Measurements from ENCODE around the gene BARHL1.

BARHL1 gene

GRCh38 chr9:132586830-132587591 is 4.6 kb downstream of the BARHL1 start:
- no peak for DNase-seq (ENCODE audit: low read depth in 2 of 2)

GRCh38 chr9:132587592-132587955 is 5.2 kb downstream of the BARHL1 start:
- no peak for DNase-seq (ENCODE audit: low read depth in 2 of 2)

- no peak for DNase-seq (ENCODE audit: low read depth in 2 of 2)
Observed at GRCh38 chr9:132588098-132588497, 5.7 kb downstream of the BARHL1 start.

- DNase-seq (ENCODE audit: low read depth in 2 of 2) = no peak
Observed at GRCh38 chr9:132588501-132589147, 6.2 kb downstream of the BARHL1 start.

GRCh38 chr9:132589148-132590036 is 7.0 kb downstream of the BARHL1 start:
- no peak for DNase-seq (ENCODE audit: low read depth in 2 of 2)

- DNase-seq (ENCODE audit: low read depth in 2 of 2) = no peak
Observed at GRCh38 chr9:132590037-132590317, 7.6 kb downstream of the BARHL1 start.

GRCh38 chr9:132590318-132591182 is 8.1 kb downstream of the BARHL1 start:
- DNase-seq (ENCODE audit: low read depth in 2 of 2) = no peak

GRCh38 chr9:132591244-132591643 is 8.8 kb downstream of the BARHL1 start:
- DNase-seq (ENCODE audit: low read depth in 2 of 2) = no peak

- no peak for DNase-seq (ENCODE audit: low read depth in 2 of 2)
Observed at GRCh38 chr9:132591751-132592314, 9.4 kb downstream of the BARHL1 start.

GRCh38 chr9:132592451-132592850 is 10.0 kb downstream of the BARHL1 start:
- no peak for DNase-seq (ENCODE audit: low read depth in 2 of 2)

- DNase-seq (ENCODE audit: low read depth in 2 of 2) = no peak
Observed at GRCh38 chr9:132594412-132594811, 12.0 kb downstream of the BARHL1 start.

- no peak for DNase-seq (ENCODE audit: low read depth in 2 of 2)
Observed at GRCh38 chr9:132595319-132595718, 12.9 kb downstream of the BARHL1 start.

GRCh38 chr9:132596200-132596599 is 13.8 kb downstream of the BARHL1 start:
- DNase-seq (ENCODE audit: low read depth in 2 of 2) = no peak

GRCh38 chr9:132597073-132597775 is 14.8 kb downstream of the BARHL1 start:
- DNase-seq (ENCODE audit: low read depth in 2 of 2) = no peak

- DNase-seq (ENCODE audit: low read depth in 2 of 2) = no peak
Observed at GRCh38 chr9:132600326-132600984, 18.0 kb downstream of the BARHL1 start.

GRCh38 chr9:132602207-132602606 is 19.8 kb downstream of the BARHL1 start:
- DNase-seq (ENCODE audit: low read depth in 2 of 2) = no peak

GRCh38 chr9:132605387-132605786 is 23.0 kb downstream of the BARHL1 start:
- DNase-seq (ENCODE audit: low read depth in 2 of 2) = no peak

- no peak for DNase-seq (ENCODE audit: low read depth in 2 of 2)
Observed at GRCh38 chr9:132606066-132606465, 23.7 kb downstream of the BARHL1 start.

- DNase-seq (ENCODE audit: low read depth in 2 of 2) = no peak
Observed at GRCh38 chr9:132609184-132609583, 26.8 kb downstream of the BARHL1 start.

- no peak for DNase-seq (ENCODE audit: low read depth in 2 of 2)
Observed at GRCh38 chr9:132609829-132610228, 27.4 kb downstream of the BARHL1 start.

All from stimulated activated CD4-positive, alpha-beta T cell treated with anti-CD3 and anti-CD28 coated beads, Interleukin-12 subunit alpha, Interleukin-12 subunit beta, amount 100 ng/mL, for 24 hours (primary cell).